Muscle of leg (tissue), 11 donors: ENCODE results near the gene LCLAT1. TPM values are rescaled to one million over a fixed set of nuclear protein-coding genes. Genes with fewer than 3 reads are reported as not detected.

ENCODE experiments used
- DNase-seq: peaks from one replicate; pipeline ENCODE4 v3.0.0; 2013
- H3K27ac ChIP-seq: one replicate; pipeline ENCODE4 v1.5.1; 2013; ENCODE audit warnings: mild to moderate bottlenecking, low read length, control low read depth
- H3K27me3 ChIP-seq: one replicate; pipeline ENCODE4 v1.6.1; 2013; ENCODE audit warnings: low read length; ENCODE audit not compliant: control insufficient read depth, insufficient read depth
- H3K36me3 ChIP-seq: one replicate; pipeline ENCODE4 v1.6.1; 2013; ENCODE audit warnings: low read length; ENCODE audit not compliant: control insufficient read depth, insufficient read depth
- H3K4me1 ChIP-seq: one replicate; pipeline ENCODE4 v1.6.1; 2013; ENCODE audit warnings: low read length; ENCODE audit not compliant: control insufficient read depth, insufficient read depth
- H3K4me3 ChIP-seq: one replicate; pipeline ENCODE4 v1.5.1; 2013; ENCODE audit warnings: low read length, control low read depth
- H3K9me3 ChIP-seq: replicated peaks from 2 replicates; pipeline ENCODE4 v1.6.1; 2013; ENCODE audit warnings: low read depth, low read length; ENCODE audit not compliant: control insufficient read depth
- WGBS: methylation state at CpG from one replicate; pipeline ENCODE4 v1.1.5; 2013; ENCODE audit warnings: missing lambda C conversion rate; ENCODE audit not compliant: insufficient coverage; 5-methylcytosine and 5-hydroxymethylcytosine counted together
- polyA plus RNA-seq, 8 donors: library from polyadenylated mRNA; unstranded; fragments of 120-200 nt; gene quantifications; one replicate each; pipeline versions ENCODE4 v1.2.1 to v1.2.3, GENCODE V29; 2013; ENCODE audit warnings: inconsistent platforms in 1 of 8, low replicate concordance in 1 of 8; ENCODE audit not compliant: insufficient read length in 8 of 8, insufficient read depth in 1 of 8
- total RNA-seq: library from RNA; stranded (reverse); fragments of 120-200 nt; gene quantifications from one replicate; pipeline ENCODE4 v1.2.4, GENCODE V29; 2013

LCLAT1 gene
- total and polyA plus RNA-seq, 9 donors, result 5.8 to 9.9 (median 7.0) TPM

GRCh38 chr2:30437809-30438548, 9.1 kb upstream of the LCLAT1 start:
- DNase-seq, result no peak
- Histone ChIP-seq H3K27ac (no peak overlapping the region), H3K36me3 (no peaks in the 10 kb centered on the region), H3K9me3 (no peaks in the 10 kb centered on the region), H3K4me1 (no peaks in the 10 kb centered on the region), H3K4me3 (no peak overlapping the region), H3K27me3 (no peaks in the 10 kb centered on the region)
- 82% methylated on average over 2 of the region's 4 CpGs for WGBS

- no peaks in the 10 kb centered on the region for H3K36me3 ChIP-seq
- no peaks in the 10 kb centered on the region for H3K4me1 ChIP-seq
- H3K27me3 ChIP-seq, result no peaks in the 10 kb centered on the region
- DNase-seq, result no peak
- no peak overlapping the region for H3K27ac ChIP-seq
- no peaks in the 10 kb centered on the region for H3K9me3 ChIP-seq
- 83% methylated on average over 1 of the region's 3 CpGs for WGBS
- no peak overlapping the region for H3K4me3 ChIP-seq
Measured at GRCh38 chr2:30439296-30439695, 7.8 kb upstream of the LCLAT1 start.

GRCh38 chr2:30439879-30440278, 7.2 kb upstream of the LCLAT1 start:
- Histone ChIP-seq H3K4me1 (no peaks in the 10 kb centered on the region), H3K36me3 (no peaks in the 10 kb centered on the region), H3K27me3 (no peaks in the 10 kb centered on the region), H3K27ac (no peak overlapping the region), H3K4me3 (no peak overlapping the region), H3K9me3 (no peaks in the 10 kb centered on the region)
- WGBS, result 96% methylated on average over 3 of the region's 5 CpGs
- DNase-seq, result no peak

GRCh38 chr2:30441023-30441422, 6.0 kb upstream of the LCLAT1 start:
- WGBS, result 90% methylated on average over 3 of the region's 7 CpGs

DNA sequence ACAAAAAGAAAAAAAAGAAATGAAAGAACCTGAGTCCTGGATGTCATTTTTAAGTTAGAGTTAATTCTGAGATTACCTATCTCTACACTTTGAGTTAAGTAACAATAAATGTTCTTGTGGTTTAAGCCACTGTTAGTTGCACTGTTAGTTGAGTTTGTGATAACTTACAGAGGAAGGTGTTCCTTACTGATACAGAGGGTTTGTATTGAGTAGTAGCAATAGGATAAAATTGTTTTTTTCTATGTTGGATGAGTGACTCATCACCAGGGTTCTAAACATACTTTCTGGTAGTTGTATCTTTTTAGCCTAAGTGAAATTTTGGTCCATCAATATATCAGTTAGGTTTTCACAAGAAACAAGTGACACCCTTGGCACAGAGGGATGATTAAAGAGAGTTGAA, 4.0 kb upstream of the LCLAT1 start:
- H3K27ac ChIP-seq, result no peak overlapping the region
- DNase-seq, result no peak
- H3K4me1 ChIP-seq, result peaks cover 8% of the 10 kb centered on the region
- H3K36me3 ChIP-seq, result no peaks in the 10 kb centered on the region
- H3K4me3 ChIP-seq, result no peak overlapping the region
- no peaks in the 10 kb centered on the region for H3K27me3 ChIP-seq
- H3K9me3 ChIP-seq, result no peaks in the 10 kb centered on the region

More at GRCh38 chr2:30441023-30441422, 6.0 kb upstream of the LCLAT1 start:
- DNase-seq, result no peak
- Histone ChIP-seq H3K4me3 (no peak overlapping the region), H3K27ac (no peak overlapping the region), H3K36me3 (no peaks in the 10 kb centered on the region), H3K9me3 (no peaks in the 10 kb centered on the region), H3K4me1 (no peaks in the 10 kb centered on the region), H3K27me3 (no peaks in the 10 kb centered on the region)

- Histone ChIP-seq H3K9me3 (no peaks in the 10 kb centered on the region), H3K4me1 (peaks cover 8% of the 10 kb centered on the region), H3K36me3 (no peaks in the 10 kb centered on the region), H3K4me3 (no peak overlapping the region), H3K27ac (no peak overlapping the region), H3K27me3 (no peaks in the 10 kb centered on the region)
- WGBS, result no CpG with 5 or more reads among the region's 3 CpGs
- DNase-seq, result peak; percentile 25
Measured at GRCh38 chr2:30444273-30444672, 2.8 kb upstream of the LCLAT1 start.

DNA sequence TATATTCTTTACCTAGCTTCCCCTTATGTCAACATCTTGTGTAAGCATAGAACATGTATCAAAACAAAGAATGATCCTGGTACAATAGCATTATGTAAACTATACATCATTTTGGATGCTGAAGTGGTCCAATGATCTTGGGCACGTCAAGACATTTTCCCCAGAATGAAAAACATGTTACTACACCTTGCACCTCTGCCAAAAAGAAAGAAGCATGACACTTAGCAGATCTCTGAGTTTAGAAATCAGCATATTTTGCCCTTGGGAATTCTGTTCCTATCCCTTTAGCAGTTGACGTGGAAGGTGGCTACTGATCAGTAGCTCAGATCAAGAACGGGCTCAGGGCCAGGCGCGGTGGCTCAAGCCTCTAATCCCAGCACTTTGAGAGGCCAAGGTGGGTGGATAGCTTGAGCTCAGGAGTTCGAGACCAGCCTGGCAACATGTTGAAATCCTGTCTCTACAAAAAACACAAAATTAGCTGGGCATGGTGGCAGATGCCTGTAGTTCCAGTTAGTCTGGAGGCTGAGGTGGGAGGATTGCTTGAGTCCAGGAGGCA, 1.7 kb upstream of the LCLAT1 start:
- DNase-seq, result no peak
- 83% methylated on average over 4 of the region's 6 CpGs for WGBS

GRCh38 chr2:30446602-30447148, 371 bp upstream of the LCLAT1 start:
- DNase-seq, result peak; percentile 41
- WGBS, result 2% methylated on average over 11 of the region's 12 CpGs
- Histone ChIP-seq H3K36me3 (no peaks in the 10 kb centered on the region), H3K27me3 (no peaks in the 10 kb centered on the region), H3K27ac (peak overlapping the region; percentile 78), H3K4me1 (peaks cover 8% of the 10 kb centered on the region), H3K9me3 (no peaks in the 10 kb centered on the region), H3K4me3 (peak overlapping the region; percentile 98)

More for the DNA sequence above, 1.7 kb upstream of the LCLAT1 start:
- Histone ChIP-seq H3K4me1 (peaks cover 8% of the 10 kb centered on the region), H3K9me3 (no peaks in the 10 kb centered on the region), H3K27ac (no peak overlapping the region), H3K27me3 (no peaks in the 10 kb centered on the region), H3K36me3 (no peaks in the 10 kb centered on the region), H3K4me3 (no peak overlapping the region)

DNA sequence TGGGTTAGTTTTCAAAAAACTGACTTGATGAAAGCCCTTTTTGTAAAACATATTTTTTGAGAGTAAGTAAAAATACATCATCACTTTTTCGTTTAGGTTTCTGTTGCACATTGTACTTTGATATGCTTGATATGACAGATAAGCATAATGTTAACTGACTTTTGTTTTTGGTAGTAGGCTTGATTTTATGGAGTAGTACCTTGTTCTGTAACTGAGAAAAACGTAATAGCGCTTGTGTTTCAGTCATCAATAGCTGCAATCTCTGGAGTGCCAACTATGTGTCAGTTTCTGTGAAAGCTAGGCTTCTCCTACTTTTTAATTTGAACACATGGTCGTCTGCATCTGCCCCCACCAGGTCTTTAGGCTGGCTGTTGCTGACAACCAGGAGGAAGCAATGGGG, 1.3 kb downstream of the LCLAT1 start:
- WGBS, result 82% methylated on average over 2 of the region's 4 CpGs
- no peak overlapping the region for H3K27ac ChIP-seq
- no peak overlapping the region for H3K4me3 ChIP-seq
- H3K27me3 ChIP-seq, result no peaks in the 10 kb centered on the region
- no peaks in the 10 kb centered on the region for H3K9me3 ChIP-seq
- peaks cover 8% of the 10 kb centered on the region for H3K4me1 ChIP-seq
- DNase-seq, result no peak
- H3K36me3 ChIP-seq, result no peaks in the 10 kb centered on the region

GRCh38 chr2:30448866-30449265, 1.8 kb downstream of the LCLAT1 start:
- no peak for DNase-seq
- Histone ChIP-seq H3K9me3 (no peaks in the 10 kb centered on the region), H3K4me3 (no peak overlapping the region), H3K4me1 (peaks cover 8% of the 10 kb centered on the region), H3K27ac (no peak overlapping the region), H3K27me3 (no peaks in the 10 kb centered on the region), H3K36me3 (no peaks in the 10 kb centered on the region)
- no CpG with 5 or more reads among the region's 2 CpGs for WGBS
